ENCODE data around the gene PRDM12. TPM values are rescaled to one million over a fixed set of nuclear protein-coding genes. Genes with fewer than 3 reads are reported as not detected.

The PRDM12 gene
- total RNA-seq, 4 donors from 2014 or later: not detected

GRCh38 chr9:130669965-130670364, 5.6 kb downstream of the PRDM12 start:
- no peak for DNase-seq (ENCODE audit: low spot score in 2 of 2)
- WGBS, 2 donors: 83 to 87% methylated on average over 4 of the region's 4 CpGs
- Histone ChIP-seq H3K4me3 (no peak overlapping the region), H3K27me3 (peaks cover 3 to 43% of the 10 kb centered on the region in 2 donors), H3K36me3 (no peaks in the 10 kb centered on the region), H3K9me3 (no peaks in the 10 kb centered on the region), H3K4me1 (peaks cover 0 to 20% (median 13%) of the 10 kb centered on the region in 4 donors), H3K27ac (no peak overlapping the region)
- TF ChIP-seq POLR2A (IDR thresholded peaks at IDR 0.05) (no peak), CTCF (IDR thresholded peaks at IDR 0.05) (no peak), EP300 (IDR thresholded peaks at IDR 0.05) (no peak)

- Histone ChIP-seq H3K9me3 (no peaks in the 10 kb centered on the region), H3K27me3 (peaks cover 3 to 36% of the 10 kb centered on the region in 2 donors), H3K27ac (no peak overlapping the region), H3K4me1 (peaks cover 0 to 13% (median 9%) of the 10 kb centered on the region in 4 donors), H3K4me3 (no peak overlapping the region), H3K36me3 (no peaks in the 10 kb centered on the region)
- no peak for TF ChIP-seq EP300 (IDR thresholded peaks at IDR 0.05)
- no peak for TF ChIP-seq CTCF (IDR thresholded peaks at IDR 0.05)
- no peak for TF ChIP-seq POLR2A (IDR thresholded peaks at IDR 0.05)
- DNase-seq (ENCODE audit: low spot score in 2 of 2): no peak
- 76 to 78% methylated on average over 6 of the region's 6 CpGs for WGBS, 2 donors
Observed at GRCh38 chr9:130670644-130671043, 6.2 kb downstream of the PRDM12 start.

DNA sequence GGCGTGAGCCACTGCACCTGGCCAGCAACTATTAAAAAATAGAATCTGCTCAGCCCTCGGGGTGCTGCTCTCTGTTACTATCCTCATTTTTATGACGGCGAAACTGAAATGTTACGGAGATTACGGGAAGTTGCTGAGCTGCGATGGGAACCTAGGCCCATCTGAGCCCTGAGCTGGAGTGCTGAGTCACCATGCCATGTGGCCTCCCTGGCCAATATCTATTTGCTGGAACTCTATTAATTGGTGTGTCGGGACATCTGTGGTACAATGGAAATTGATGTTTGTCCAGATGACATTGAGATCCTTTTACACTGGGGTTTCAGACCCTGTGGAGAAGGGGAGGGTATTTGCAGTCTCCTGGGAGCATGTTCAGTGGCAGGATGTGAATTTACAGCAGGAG, 8.1 kb downstream of the PRDM12 start:
- no peaks in the 10 kb centered on the region for H3K36me3 ChIP-seq
- peaks cover 0 to 20% of the 10 kb centered on the region in 2 donors for H3K27me3 ChIP-seq
- no peak for DNase-seq (ENCODE audit: low spot score in 2 of 2)
- no peaks in the 10 kb centered on the region for H3K4me1 ChIP-seq
- no peaks in the 10 kb centered on the region for H3K9me3 ChIP-seq
- WGBS, 2 donors: 79 to 89% methylated on average over 8 of the region's 8 CpGs
- H3K4me3 ChIP-seq: no peak overlapping the region
- H3K27ac ChIP-seq: no peak overlapping the region
- TF ChIP-seq CTCF (IDR thresholded peaks at IDR 0.05) (no peak), EP300 (IDR thresholded peaks at IDR 0.05) (no peak), POLR2A (IDR thresholded peaks at IDR 0.05) (no peak)

DNA sequence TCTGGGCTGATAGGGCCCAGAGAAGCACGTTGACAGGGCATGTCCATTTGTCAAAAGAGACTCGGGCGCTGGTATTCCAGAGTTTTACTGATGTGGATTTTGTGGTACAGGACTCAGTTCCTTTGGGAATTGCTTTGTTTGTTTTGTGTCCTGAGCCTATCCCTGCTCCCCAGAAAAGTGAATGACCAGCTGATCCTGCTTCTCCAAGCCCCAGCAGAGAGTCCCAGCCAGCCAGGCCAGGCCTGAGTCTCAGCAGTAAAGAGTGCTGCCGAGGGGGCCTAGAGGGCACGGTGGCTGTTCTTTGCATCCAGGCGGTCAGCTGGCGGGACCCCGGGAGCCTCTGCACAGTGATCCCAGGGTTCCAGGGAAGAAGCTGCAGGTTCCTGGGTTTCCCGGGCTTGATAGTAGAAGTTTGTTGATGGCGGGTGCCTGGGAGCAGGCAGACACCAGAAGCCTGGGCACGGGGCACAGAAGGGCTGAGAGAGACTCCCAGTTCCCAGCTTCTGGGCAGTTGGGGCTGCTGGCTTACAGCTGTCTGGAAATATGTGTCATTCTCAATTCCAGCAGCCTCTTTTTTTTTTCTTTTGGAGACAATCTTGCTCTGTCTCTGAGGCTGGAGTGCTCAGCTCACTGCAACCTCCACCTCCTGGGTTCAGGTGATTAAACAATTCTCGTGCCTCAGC, 8.7 kb downstream of the PRDM12 start:
- no peaks in the 10 kb centered on the region for H3K36me3 ChIP-seq
- no peak for DNase-seq (ENCODE audit: low spot score in 2 of 2)
- no peaks in the 10 kb centered on the region for H3K4me1 ChIP-seq
- H3K27me3 ChIP-seq: peaks cover 0 to 16% of the 10 kb centered on the region in 2 donors
- no peaks in the 10 kb centered on the region for H3K9me3 ChIP-seq
- WGBS, 2 donors: 84 to 89% methylated on average over 11 to 12 of the region's 12 CpGs
- TF ChIP-seq POLR2A (IDR thresholded peaks at IDR 0.05) (no peak), CTCF (IDR thresholded peaks at IDR 0.05) (no peak), EP300 (IDR thresholded peaks at IDR 0.05) (no peak)
- H3K4me3 ChIP-seq: no peak overlapping the region
- no peak overlapping the region for H3K27ac ChIP-seq

- TF ChIP-seq POLR2A (IDR thresholded peaks at IDR 0.05) (no peak), CTCF (IDR thresholded peaks at IDR 0.05) (no peak), EP300 (IDR thresholded peaks at IDR 0.05) (no peak)
- Histone ChIP-seq H3K27me3 (peaks cover 0 to 26% of the 10 kb centered on the region in 2 donors), H3K4me3 (no peak overlapping the region), H3K4me1 (no peaks in the 10 kb centered on the region), H3K9me3 (no peaks in the 10 kb centered on the region), H3K27ac (no peak overlapping the region), H3K36me3 (no peaks in the 10 kb centered on the region)
- 83 to 85% methylated on average over 5 to 11 of the region's 13 CpGs for WGBS, 2 donors
- DNase-seq (ENCODE audit: low spot score in 2 of 2): no peak
Observed at GRCh38 chr9:130675396-130675795, 11.0 kb downstream of the PRDM12 start.
